SK-MEL-5 (cell line): ENCODE results near the gene NUMA1. TPM values are rescaled to one million over a fixed set of nuclear protein-coding genes. Genes with fewer than 3 reads are reported as not detected.

Source experiments
- DNase-seq: peaks from one replicate; pipeline ENCODE4 v3.0.0-alpha.2; 2016; ENCODE audit warnings: low read depth, low spot score
- in situ Hi-C: cut with HindIII; loops from 2 replicates; pipeline ENCODE4 v1.10.0; 2016; ENCODE audit warnings: low sequenced_read_pairs, high pct_unique_total_duplicates, low pct_unique_long_range_greater_than_20kb
- total RNA-seq: library from RNA; depleted of rRNA; stranded (reverse); fragments of >200 nt; shearing (Covaris generic); gene quantifications from 2 replicates; pipeline ENCODE4 v1.2.3, GENCODE V29; 2014

NUMA1 gene
- total RNA-seq, 1 experiment from 2014 or later: 118 TPM

DNA sequence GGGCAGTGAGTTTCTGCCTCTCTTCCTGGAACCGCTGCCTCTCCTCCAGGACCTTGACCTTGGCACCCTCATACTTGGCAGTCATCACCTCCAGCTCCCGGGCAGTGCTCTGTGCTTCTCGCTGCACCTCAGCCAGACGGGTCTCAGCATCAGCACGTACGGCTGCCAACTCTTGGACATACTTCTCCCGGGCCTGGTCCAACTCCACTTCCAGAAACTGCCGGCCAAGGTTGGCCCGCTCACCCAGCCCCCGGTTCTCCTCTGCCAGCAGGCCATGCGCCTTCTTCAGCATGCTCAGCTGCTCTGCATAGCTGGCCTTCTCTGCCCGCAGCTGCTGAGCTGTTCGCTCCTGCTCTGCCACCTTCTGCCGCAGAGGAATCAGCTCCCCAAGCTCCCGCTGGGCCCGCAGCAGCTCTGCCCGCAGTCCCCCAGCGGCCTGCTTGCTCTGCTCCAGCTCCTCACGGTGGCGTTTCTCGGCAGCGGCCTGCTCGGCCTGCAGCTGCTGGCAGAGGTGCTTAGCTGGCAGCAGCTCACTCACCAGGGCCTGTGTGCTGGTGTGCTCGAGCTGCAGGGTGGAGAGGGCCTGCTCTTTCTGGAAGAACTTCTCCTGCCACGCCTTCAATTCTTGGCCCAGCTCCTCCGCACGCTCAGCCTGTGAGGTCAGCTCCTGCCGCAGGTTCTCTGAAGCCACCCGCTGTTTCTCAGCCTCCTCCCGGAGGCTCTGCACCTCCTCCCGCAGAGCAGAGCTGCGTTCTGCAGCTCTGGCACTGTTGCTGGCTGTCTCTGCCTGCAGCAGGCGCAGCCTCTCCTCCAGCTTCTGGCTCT, 67.2 kb downstream of the NUMA1 start:
- in situ Hi-C loops: no loop called here
- DNase-seq: no peak

DNA sequence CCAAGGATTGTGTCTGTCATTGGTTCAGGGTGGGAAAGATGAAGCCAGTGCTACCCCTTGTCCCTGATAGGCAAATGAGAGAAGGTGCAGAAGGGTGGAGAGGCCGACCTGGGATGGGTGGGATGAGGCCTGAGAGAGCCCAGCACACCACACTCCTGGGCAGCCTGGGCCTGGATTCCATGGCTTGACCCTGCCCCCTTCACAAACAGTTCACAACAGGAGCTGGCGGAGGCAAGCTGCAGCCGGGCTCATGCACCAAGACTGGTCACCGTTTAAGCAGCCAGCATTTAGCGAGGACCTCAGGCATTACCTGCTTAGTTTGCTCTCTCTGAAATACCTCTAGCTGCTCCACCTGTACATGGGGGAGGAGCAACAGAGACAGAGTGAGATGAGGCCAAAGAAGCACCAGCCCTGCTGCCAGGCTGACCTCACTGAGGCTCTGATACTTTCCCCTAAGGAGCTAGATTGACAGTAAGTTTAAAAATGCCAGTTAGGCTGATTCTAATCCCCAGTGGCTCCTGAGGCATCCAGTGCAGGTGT, 68.2 kb downstream of the NUMA1 start:
- DNase-seq: no peak

DNA sequence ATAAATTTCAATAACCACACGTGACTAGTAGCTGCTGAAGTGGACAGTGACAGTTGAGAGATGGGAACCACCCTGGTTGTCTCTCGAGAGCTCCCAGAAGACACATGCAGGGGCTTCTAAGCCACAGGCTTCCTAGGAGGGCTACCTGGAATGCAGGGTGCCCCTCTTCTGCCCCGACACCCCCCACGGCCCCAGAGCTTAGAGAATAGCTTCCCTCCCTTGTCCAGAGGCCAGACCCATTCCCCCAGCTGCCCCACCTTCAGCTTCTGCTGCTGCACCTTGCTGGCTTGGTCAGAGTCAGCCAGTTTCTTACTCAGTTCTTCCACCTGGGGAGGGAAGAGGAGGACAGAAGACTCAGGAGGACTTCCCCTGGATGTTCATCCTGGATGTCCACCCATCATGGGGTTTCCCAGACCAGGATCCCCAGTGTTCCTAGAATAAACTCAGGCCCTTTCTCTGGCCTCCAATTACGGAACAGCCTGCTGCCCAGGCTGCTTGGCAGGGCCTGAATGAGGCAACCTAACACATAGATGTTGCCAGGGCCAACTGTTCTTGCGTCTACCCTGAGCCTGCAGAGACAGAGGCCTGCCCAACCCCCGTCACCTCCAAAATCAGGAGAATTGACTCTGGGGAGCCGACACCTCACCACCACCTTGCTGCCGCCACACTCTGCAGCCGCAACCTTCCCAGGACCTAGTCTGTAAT, 69.7 kb downstream of the NUMA1 start:
- in situ Hi-C loops: no loop called here
- DNase-seq: no peak

More for the DNA sequence above, 68.2 kb downstream of the NUMA1 start:
- in situ Hi-C loops: no loop called here

DNA sequence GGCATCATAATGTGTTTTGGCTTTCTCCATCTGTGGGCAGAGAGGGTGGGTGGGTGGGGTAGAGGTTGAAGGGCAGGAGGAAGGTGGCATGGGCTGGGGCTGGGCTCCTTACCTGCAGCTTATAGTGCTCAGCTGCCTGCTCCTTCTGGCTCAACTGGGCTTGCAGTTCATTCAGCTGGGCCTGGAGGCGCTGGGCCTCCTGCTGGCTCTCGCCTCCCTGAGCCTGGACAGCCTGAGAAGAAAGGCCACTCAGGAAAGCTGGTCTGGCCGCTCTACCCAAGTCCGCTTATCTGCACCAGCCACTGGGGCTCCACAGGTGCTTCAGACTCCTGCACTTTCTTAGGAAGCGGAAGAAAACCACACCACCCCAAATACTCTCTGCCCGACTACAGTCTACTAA, 71.2 kb downstream of the NUMA1 start:
- no peak for DNase-seq
- in situ Hi-C loops: no loop called here

DNA sequence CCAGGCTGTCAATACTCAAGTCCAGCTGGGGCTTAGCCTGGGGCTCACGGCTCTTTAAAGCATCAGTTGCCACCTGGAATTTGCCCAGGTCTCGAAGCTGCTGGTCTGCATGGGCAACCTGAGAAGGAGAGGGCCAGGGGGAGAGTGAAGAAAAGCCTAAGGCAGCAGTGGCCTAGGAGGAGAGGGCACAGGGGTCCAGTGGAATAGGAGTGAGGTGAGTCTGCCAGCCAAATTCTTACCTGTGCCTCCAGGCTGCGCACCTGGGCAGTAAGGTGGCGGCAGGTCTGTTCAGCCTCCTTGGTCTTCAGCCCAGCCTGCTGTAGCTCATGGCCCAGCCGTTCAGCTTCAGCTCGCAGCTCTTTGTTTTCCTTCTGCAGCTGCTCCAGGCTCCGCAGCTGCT, 71.6 kb downstream of the NUMA1 start:
- in situ Hi-C loops: no loop called here
- DNase-seq: no peak

DNA sequence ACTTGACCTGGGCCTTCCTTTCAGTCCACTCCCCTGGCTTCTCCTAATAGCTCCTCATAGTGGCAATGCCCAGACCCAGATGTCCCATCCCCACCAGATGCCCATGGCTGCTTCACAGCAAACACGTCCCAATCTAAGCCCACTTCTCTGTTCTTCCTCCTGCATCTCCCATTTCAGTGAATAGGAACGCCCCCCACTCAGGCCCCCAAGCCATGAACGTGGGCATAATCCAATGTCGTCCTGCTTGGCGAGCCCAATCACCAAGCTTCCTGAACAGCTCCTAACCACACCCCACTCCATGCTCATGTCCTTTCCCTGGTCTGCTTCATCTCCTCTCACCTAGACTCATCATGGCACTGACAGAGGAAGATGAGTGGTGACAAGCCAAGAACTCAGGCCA, 72.8 kb downstream of the NUMA1 start:
- in situ Hi-C loops: no loop called here
- DNase-seq: no peak

DNA sequence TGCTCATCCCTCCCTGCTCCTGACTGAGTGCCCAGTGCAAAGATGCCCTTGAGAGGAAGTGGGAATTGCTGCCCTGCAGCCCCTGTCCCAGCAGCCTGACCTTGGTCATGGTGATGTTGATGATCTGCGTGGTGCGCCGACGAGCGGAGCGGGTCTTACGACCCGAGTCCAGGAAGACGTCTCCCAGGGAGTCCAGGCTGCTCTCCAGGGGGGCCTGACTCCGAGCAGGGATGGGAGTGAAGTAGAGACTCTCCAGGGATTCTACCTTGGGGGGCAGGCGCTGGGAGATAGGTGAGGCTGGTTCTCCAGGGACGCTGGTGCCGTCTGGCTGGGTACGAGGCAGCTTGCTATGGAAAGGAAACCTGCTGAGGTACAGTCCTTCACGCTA, 73.3 kb downstream of the NUMA1 start:
- DNase-seq: no peak
- in situ Hi-C loops: no loop called here

DNA sequence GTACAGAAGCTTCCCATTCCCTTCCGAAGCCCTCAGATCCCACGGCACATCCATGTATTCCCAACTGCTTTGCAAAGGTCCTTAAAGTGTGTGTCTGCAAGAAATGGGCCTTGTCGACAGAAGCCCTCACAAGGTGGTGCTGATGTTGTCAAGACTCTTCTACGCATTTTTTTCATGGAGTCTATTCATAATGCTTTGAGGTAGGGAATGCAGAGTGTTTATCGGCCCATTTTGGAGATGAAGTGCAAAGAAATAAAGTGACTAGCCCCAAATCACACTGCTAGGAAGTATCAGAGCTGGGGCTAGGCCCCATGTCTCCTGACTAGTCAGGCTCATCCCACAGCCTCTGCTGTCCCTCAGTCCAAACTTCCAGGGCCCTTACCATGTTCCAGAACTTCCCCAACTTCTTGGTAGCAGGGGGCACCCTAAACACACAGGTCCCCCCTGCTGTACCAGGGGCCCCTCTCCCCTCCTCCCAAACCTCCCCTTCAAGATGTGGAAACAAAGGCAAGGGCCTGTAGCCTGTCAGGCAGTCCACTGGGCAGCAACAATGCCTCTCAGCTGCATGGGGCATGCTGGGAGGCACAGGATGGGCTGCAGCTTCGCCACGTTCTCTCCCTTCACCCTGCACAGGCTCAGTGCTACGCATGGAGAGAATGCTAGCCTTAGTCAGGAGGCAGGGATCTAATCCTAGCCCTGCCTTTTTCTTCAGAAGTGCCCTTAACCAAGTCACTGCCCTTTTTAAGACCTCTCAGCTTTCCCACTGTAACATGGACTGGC, 73.8 kb downstream of the NUMA1 start:
- no peak for DNase-seq
- in situ Hi-C loops: no loop called here

DNA sequence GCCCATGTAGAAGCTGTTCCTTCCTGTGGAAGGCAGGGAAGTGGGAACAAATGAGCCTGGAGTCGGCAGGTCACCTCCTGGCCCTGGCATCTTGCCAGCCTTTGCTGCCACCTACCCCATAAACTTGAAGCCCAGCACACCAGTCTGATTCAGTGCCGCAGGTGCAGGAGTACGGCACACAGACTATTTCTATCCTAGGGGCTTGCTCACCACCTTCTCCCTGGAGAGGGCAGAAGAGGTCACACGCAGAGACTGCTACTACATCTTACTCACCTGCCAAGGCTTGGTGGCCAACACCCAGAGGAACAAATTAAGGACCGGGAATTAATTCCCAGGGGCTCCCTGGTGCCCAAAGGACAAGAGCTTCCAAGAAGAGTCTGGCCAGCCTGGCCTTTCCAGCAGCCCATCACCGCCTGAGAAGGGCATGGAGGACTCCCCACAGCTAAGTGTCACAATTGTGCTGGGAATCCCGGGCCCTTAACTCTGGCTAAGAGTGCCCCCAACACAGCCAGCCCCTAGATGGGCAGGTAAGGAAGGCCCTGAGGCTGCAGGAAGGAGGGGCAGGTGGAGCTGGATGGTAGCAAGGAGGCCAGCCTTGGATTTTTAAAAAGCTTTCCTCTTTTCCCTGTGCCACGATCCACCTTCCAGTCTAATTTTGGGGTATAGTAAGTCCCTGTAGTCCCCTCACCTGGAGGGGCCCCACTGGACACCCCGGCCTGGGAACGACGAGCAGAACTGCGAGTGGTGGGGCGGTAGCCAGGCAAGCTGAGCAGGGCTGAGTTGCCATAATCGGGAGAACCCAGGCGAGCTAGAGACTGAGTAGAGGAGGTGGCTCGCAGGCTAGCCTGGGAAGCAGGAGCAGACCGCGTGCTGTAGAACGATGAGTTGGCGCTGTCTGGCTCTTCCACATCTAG, 74.7 kb downstream of the NUMA1 start:
- no peak for DNase-seq
- in situ Hi-C loops: no loop called here

DNA sequence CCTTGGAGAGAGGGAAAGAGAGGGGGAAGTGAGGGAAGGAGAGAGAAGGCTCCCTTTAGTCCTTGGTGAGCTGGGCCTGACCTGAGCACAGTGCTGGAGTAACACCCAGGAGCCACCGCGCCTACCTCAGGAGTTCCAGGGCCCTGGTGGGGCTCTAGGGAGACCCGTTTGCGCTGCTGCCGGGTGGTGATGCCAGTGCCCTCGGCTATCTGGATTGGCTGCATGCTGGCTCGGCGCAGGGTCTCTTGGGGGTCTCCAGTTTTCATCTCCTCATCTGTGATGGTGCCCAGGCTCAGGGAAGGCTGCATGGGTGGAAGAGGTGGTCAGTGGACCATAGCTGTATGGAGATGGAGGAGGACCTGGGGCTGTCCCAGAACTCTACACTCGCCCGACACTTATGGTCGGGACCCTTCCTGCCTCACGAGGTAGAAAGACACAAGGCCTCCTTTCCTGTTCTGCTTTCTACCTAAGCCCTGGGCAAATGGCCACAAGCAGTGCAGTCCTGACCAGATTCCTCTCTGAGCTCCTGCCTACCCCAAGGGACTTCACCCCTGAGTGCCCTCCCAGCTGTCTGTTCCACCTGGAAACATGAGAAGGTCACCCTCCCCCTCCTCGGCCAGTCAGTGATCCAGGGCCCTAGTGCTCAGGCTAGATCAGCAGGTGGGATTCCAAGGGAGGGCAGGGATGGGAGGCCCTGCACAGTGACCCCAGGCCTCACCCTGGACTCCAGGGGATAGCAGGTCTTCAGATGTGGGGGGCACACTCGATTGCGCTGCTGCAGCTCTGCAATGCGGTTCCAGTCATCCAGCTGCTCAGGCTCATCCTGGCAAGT, 75.6 kb downstream of the NUMA1 start:
- in situ Hi-C loops: no loop called here

DNA sequence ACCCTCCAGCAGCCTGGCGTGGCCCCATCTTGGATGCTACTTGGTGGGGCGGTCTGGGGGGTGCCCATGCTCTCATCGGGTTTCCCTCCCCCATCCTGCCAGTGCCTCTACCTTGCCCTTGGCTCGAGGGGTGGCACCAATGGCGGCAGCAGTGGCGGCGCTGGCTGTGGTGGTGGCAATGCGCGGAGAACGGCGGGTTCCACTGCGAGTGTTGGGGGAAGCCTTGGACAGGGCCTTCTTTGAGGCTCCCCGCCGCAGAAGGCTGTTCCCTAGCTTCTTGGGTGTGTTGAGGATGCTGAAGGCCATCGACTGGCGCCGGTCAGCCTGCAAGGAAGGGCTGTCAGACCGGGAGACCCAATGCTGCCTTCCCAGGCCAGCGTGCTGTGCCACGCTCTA, 76.6 kb downstream of the NUMA1 start:
- no peak for DNase-seq
- in situ Hi-C loops: no loop called here

More for the DNA sequence above, 75.6 kb downstream of the NUMA1 start:
- DNase-seq: no peak

DNA sequence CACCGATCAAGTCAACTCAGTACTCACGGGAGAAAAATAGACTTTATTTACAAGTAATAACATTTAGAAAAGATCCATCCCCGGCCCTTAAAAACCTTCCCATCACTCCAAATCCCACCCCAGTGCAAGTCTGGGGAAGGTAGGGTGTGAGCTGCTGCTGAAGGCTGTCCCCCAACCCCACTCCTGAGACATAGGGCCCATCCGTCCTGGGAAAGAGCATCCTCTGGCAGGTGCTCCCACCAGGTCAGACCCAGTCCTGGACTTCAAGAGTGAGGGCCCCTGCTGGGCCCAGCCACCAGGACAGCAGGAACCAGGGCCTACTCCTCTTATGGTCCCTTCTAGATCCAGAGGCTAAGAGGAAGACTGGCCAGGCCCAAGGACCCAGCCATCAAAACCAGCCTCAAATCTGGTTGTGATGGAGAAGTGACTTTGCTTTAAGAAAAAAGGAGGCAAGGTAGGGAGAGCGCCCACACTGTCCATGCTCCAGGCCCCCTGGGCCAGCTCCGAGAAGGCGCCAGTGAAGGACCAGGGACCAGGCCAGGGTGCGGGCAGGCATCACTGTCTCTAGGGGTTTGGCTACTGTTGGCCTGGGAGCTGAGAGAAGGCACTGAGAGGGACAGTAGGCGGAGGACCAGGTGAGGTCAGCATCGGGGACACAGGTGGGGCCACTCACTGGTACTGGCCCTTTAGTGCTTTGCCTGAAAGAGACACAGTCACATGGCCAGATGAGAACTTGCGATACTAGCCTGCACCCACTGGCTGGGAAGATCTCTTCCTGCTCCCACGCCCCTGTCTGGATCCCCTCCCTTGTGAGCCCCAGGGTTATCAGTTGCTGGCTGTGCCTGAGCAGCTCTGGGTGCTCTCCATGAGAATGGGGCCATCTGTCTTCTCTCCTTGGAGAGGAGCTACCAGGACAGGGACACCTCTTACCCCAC, 77.2 kb downstream of the NUMA1 start:
- in situ Hi-C loops: no loop called here

DNA sequence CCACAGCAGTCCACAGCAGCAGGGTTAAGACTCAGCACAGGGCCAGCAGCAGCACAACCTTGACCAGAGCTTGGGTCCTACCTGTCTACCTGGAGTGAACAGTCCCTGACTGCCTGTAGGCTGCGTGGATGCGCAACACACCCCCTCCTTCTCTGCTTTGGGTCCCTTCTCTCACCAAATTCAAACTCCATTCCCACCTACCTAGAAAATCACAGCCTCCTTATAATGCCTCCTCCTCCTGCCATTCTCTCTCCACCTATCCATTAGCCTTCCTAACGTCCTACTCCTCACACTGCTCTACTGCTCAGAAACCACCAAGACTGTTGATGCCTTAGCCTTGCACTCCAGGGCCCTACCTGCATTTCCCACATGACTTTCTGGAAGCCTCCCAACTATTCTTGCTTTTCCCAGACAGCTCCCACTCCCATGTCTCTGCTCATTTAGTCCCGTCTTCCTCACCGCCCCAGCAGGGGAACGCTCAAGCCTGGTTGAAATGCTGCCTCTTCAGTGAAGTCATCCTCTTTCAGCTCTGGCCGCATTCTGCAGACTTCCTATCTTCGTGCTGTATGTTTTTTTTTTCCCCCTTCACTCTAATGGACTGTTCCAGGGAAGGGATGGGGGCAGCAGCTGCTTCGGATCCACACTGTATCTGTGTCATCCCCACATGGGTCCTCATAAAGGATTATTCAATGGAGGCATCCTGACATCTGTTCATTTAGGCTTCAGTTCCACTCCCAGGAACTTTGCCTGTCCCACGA, 78.3 kb downstream of the NUMA1 start:
- in situ Hi-C loops: no loop called here
- DNase-seq: no peak

More for the DNA sequence above, 77.2 kb downstream of the NUMA1 start:
- DNase-seq: no peak

DNA sequence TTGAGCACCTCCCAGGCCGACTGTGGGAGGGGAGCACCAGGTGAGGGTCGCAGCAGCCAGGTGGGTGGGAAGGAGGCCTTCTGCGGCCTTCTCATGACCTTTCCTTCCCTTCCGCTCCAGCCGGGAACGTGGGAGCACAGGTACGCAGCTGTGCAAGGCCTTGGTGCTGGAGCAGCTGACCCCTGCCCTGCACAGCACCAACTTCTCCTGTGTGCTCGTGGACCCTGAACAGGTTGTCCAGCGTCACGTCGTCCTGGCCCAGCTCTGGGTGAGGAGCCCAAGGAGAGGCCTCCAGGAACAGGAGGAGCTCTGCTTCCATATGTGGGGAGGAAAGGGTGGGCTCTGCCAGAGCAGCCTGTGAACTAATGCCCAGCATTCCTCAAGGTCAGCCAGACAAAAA, 79.1 kb downstream of the NUMA1 start:
- DNase-seq: no peak
- in situ Hi-C loops: no loop called here
